ENCODE data around the gene SLX9.

GRCh38 chr21:44897326-44898010 lies 42.4 kb upstream of the SLX9 start:
- TF ChIP-seq, protein P1, sequence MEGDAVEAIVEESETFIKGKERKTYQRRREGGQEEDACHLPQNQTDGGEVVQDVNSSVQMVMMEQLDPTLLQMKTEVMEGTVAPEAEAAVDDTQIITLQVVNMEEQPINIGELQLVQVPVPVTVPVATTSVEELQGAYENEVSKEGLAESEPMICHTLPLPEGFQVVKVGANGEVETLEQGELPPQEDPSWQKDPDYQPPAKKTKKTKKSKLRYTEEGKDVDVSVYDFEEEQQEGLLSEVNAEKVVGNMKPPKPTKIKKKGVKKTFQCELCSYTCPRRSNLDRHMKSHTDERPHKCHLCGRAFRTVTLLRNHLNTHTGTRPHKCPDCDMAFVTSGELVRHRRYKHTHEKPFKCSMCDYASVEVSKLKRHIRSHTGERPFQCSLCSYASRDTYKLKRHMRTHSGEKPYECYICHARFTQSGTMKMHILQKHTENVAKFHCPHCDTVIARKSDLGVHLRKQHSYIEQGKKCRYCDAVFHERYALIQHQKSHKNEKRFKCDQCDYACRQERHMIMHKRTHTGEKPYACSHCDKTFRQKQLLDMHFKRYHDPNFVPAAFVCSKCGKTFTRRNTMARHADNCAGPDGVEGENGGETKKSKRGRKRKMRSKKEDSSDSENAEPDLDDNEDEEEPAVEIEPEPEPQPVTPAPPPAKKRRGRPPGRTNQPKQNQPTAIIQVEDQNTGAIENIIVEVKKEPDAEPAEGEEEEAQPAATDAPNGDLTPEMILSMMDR (IDR thresholded peaks at IDR 0.05; ENCODE audit: insufficient read depth, low read depth, low read length): no peak
- no peak for TF ChIP-seq EZH2 (IDR thresholded peaks at IDR 0.05; ENCODE audit: insufficient read depth, low read length)

Measured in astrocyte (in vitro differentiated cells and primary cell).